Neutrophil (primary cell): ENCODE measurements around the gene ZNF407.

Experiments used
- H3K27ac ChIP-seq: fragments of 200-600 bp; sonication (generic); 2 replicates; pipeline ENCODE4 v1.5.1; 2016; ENCODE audit warnings: mild to moderate bottlenecking, moderate library complexity
- H3K27me3 ChIP-seq: fragments of 200-600 bp; sonication (generic); 2 replicates; pipeline ENCODE4 v1.6.0; 2016; ENCODE audit warnings: mild to moderate bottlenecking
- H3K36me3 ChIP-seq: fragments of 200-600 bp; sonication (generic); 2 replicates; pipeline ENCODE4 v1.5.1; 2017
- H3K4me1 ChIP-seq, 2 experiments: fragments of 200-600 bp in 1 of 2; sonication (generic) in 1 of 2; 1 replicate in 1 of 2; 2 replicates in 1 of 2; pipeline versions ENCODE4 v1.5.1 to v1.6.1; 2013 to 2016; ENCODE audit warnings: low read depth in 1 of 2, low read length in 1 of 2, mild to moderate bottlenecking in 1 of 2, moderate library complexity in 1 of 2; ENCODE audit not compliant: control insufficient read depth in 1 of 2, insufficient read depth in 1 of 2
- H3K4me3 ChIP-seq, 2 experiments: fragments of 200-600 bp in 1 of 2; sonication (generic) in 1 of 2; 1 replicate in 1 of 2; 2 replicates in 1 of 2; pipeline ENCODE4 v1.5.1; 2013 to 2016; ENCODE audit warnings: low read depth in 1 of 2, low read length in 1 of 2, mild to moderate bottlenecking in 1 of 2, moderate library complexity in 1 of 2
- H3K9me3 ChIP-seq: fragments of 200-600 bp; sonication (generic); 2 replicates; pipeline ENCODE4 v1.5.1; 2016
- TF ChIP-seq, protein P1 (sequence below): fragments of 200-600 bp; sonication (generic); IDR thresholded peaks from 2 replicates; pipeline ENCODE4 v1.5.1; 2016; ENCODE audit warnings: antibody characterized with exemption

ZNF407 gene

DNA sequence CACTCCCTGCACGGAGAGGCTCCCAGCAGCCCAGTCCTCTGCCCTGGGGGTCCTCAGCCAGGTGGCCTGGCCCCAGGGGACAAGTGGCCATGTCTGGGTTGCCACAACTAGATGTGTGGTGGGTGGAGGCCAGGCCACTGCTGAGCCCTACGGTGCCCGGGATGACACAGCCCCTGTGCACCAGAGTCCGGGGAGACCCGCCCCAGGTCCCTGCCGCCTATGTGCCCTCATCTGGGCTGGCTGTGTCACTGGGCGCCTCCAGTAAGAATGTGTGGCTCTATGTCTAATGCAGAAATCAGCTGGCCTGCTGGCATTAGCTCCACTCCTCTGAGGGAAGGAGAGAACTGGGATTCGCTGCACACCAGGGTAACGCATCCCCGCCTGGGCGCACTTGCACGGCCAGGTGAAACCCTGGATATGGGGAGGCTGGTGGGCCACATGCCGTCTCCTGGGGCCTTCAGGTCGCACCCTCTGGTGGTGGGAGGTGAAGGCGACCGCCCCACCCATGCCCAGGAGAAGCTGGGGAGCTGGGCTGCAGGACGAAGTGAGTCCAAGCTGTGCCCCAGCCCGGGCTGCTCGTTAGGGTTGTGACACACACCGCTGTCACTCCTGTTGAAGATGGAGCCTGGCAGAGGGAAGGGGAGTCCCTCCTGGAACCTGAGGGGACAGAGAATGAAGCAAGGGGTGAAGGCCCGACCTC, 475.2 kb downstream of the ZNF407 start:
- TF ChIP-seq, protein P1, sequence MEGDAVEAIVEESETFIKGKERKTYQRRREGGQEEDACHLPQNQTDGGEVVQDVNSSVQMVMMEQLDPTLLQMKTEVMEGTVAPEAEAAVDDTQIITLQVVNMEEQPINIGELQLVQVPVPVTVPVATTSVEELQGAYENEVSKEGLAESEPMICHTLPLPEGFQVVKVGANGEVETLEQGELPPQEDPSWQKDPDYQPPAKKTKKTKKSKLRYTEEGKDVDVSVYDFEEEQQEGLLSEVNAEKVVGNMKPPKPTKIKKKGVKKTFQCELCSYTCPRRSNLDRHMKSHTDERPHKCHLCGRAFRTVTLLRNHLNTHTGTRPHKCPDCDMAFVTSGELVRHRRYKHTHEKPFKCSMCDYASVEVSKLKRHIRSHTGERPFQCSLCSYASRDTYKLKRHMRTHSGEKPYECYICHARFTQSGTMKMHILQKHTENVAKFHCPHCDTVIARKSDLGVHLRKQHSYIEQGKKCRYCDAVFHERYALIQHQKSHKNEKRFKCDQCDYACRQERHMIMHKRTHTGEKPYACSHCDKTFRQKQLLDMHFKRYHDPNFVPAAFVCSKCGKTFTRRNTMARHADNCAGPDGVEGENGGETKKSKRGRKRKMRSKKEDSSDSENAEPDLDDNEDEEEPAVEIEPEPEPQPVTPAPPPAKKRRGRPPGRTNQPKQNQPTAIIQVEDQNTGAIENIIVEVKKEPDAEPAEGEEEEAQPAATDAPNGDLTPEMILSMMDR: no peak
- peaks cover 25 to 31% of the 10 kb centered on the region in 2 experiments for H3K4me1 ChIP-seq
- H3K27ac ChIP-seq: no peak overlapping the region
- H3K9me3 ChIP-seq: no peaks in the 10 kb centered on the region
- no peak overlapping the region for H3K4me3 ChIP-seq
- H3K36me3 ChIP-seq: no peaks in the 10 kb centered on the region
- no peaks in the 10 kb centered on the region for H3K27me3 ChIP-seq

DNA sequence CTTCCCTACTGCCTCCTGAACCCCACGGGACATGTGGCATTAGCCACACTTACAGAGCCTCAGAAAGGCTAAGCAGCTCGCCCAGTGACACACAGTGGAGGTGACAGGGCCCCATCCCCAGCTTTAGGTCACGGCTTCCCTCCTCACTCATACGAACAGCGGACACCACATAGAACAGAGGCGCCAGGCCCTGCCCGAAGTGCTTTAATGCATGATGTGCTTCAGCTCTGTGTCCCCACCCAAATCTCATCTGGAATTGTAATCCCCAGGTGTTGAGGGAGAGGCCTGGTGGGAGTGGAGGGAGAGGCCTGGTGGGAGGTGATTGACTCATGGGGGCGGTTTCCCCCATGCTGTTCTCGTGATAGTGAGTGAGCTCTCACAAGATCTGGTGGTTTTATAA, 476.0 kb downstream of the ZNF407 start:
- TF ChIP-seq, protein P1: no peak
- H3K36me3 ChIP-seq: no peaks in the 10 kb centered on the region
- no peak overlapping the region for H3K27ac ChIP-seq
- H3K9me3 ChIP-seq: no peaks in the 10 kb centered on the region
- H3K4me3 ChIP-seq: no peak overlapping the region
- H3K27me3 ChIP-seq: no peaks in the 10 kb centered on the region
- H3K4me1 ChIP-seq: peaks cover 24 to 28% of the 10 kb centered on the region in 2 experiments

DNA sequence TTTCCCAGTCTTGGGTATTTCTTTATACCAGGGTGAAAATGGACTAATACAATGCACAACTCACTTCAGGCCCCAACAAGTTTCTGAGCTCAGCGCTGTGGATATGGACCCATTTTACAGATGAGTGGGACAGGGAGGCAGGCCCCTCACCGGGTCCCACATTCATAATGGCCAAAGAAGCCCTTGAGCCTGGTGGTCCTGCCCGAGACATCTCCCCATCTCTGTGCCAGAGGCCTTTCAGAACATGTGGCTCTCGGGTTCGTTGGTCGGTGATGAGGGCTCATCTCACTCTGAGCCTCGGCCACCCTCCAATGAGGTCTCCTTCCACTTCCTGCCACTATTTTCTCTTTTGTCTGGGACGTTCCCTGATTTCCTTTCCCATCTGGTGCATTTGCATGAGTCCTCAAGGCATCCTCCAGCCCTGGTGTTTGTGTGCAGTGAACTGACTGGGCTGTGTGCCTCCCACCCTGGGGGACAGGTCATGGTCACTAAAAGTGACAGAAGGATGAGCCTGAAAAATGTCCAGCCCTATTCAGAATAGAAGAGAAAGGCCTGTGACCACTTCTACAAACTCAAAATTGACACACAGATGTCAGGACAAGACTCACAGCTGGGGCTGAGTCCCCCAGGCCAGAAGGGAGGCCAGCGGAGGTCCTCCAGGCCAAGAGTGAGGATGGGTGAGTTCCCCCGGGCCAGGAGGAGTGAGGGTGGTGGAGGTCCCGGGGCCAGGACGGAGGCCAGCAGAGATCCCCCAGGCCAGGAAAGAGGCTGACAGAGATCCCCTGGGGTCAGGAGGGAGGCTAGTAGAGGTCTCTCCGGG, 476.7 kb downstream of the ZNF407 start:
- TF ChIP-seq, protein P1: no peak

DNA sequence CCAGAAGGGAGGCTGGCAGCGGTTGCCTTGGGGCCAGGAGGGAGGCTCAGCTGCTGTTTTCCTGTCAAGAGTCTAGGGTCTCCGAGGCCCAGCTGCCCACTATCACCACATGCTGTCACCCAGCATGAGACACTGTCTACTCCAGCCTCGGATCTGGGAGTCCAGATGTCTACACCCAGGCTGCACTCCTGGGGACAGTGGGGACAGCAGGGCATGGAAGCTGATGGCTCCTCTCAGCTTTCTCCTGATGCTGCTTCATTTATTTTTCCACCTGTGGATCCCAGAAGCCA, 477.3 kb downstream of the ZNF407 start:
- Histone ChIP-seq H3K27me3 (no peaks in the 10 kb centered on the region), H3K9me3 (no peaks in the 10 kb centered on the region), H3K27ac (no peak overlapping the region), H3K4me1 (peaks cover 18 to 21% of the 10 kb centered on the region in 2 experiments), H3K36me3 (no peaks in the 10 kb centered on the region), H3K4me3 (no peak overlapping the region)
- TF ChIP-seq, protein P1: no peak

More for the DNA sequence above, 476.7 kb downstream of the ZNF407 start:
- H3K27ac ChIP-seq: no peak overlapping the region
- no peaks in the 10 kb centered on the region for H3K9me3 ChIP-seq
- H3K4me1 ChIP-seq: peaks cover 23 to 27% of the 10 kb centered on the region in 2 experiments
- no peaks in the 10 kb centered on the region for H3K27me3 ChIP-seq
- H3K4me3 ChIP-seq: no peak overlapping the region
- no peaks in the 10 kb centered on the region for H3K36me3 ChIP-seq

DNA sequence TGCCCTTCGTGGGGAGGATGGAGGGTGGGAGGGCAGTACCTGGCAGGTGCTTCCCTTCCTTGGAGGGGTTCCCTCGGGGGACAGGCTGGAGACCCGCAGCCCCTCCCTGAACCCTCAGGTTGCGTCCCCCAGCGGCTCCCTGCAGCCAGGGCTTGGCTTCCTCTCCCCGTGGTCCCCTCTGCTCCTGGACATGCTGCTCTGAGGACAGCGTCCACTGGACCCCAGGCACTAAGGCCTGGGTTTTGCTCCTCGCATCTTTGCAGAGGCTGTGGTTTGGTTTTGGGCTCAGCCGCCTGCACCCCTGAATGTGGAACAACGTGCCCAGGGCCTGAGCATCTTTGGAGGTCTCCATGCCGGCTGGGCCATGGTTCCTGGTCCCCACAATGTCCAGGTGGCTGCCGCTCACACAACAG, 477.8 kb downstream of the ZNF407 start:
- H3K27me3 ChIP-seq: no peaks in the 10 kb centered on the region
- H3K36me3 ChIP-seq: no peaks in the 10 kb centered on the region
- H3K4me3 ChIP-seq: no peak overlapping the region
- no peaks in the 10 kb centered on the region for H3K9me3 ChIP-seq
- no peak overlapping the region for H3K27ac ChIP-seq
- peaks cover 13 to 17% of the 10 kb centered on the region in 2 experiments for H3K4me1 ChIP-seq
- TF ChIP-seq, protein P1: no peak
